SK-N-SH (cell line): ENCODE data around the gene KIAA1586. TPM values are rescaled to one million over a fixed set of nuclear protein-coding genes. Genes with fewer than 3 reads are reported as not detected.

Experiments
- CTCF ChIA-PET: fragments of 300-600, 350-600 bp; formaldehyde crosslinking; extraction: SDS; loops from one replicate; lab custom pipeline; 2021; lab: Yijun Ruan, JAX
- POLR2A ChIA-PET: fragments of 350-600 bp; sonication (Branson Sonifier 250); formaldehyde crosslinking; extraction: SDS; loops from one replicate; lab custom pipeline; 2020; ENCODE audit warnings: antibody characterized with exemption, inconsistent platforms; lab: Yijun Ruan, JAX
- DNase-seq: peaks from one replicate; pipeline ENCODE4 v3.0.0; 2012
- H2AFZ ChIP-seq: fragments of 200-600 bp; sonication (generic); 2 replicates; pipeline ENCODE4 v1.8.1; 2016; ENCODE audit warnings: antibody characterized with exemption, mild to moderate bottlenecking, low read depth
- H3F3A ChIP-seq: fragments of 200-600 bp; sonication (generic); replicated peaks from 2 replicates; pipeline ENCODE3; 2016; ENCODE audit warnings: antibody characterized with exemption, mild to moderate bottlenecking; ENCODE audit not compliant: insufficient read depth
- H3K27ac ChIP-seq, 2 experiments: fragments of 200-500 bp in 1 of 2; fragments of 200-600 bp in 1 of 2; sonication (Bioruptor generic) in 1 of 2; sonication (generic), shearing (Covaris generic) in 1 of 2; 2 replicates each; pipeline versions ENCODE4 v1.5.1 to v1.6.1; 2014 to 2016; ENCODE audit warnings: low read depth in 2 of 2, inconsistent platforms in 1 of 2, low read length in 1 of 2, mild to moderate bottlenecking in 1 of 2, mixed read lengths in 1 of 2
- H3K27me3 ChIP-seq: fragments of 200-600 bp; sonication (generic), shearing (Covaris generic); 2 replicates; pipeline ENCODE4 v1.6.1; 2016; ENCODE audit warnings: mixed run types; ENCODE audit not compliant: insufficient read depth
- H3K36me3 ChIP-seq, 2 experiments: fragments of 200-500 bp in 1 of 2; fragments of 200-600 bp in 1 of 2; sonication (Bioruptor generic) in 1 of 2; sonication (generic) in 1 of 2; replicated peaks in 1 of 2; 2 replicates each; pipeline versions ENCODE3 to v1.5.1; 2014 to 2016; ENCODE audit warnings: low read length in 1 of 2, mild to moderate bottlenecking in 1 of 2; ENCODE audit not compliant: insufficient read depth in 2 of 2, control insufficient read depth in 1 of 2
- H3K4me1 ChIP-seq, 2 experiments: fragments of 200-500 bp in 1 of 2; fragments of 200-600 bp in 1 of 2; sonication (Bioruptor generic) in 1 of 2; sonication (generic), shearing (Covaris generic) in 1 of 2; 2 replicates each; pipeline versions ENCODE4 v1.5.1 to v1.6.1; 2014 to 2016; ENCODE audit warnings: low read depth in 1 of 2, low read length in 1 of 2, mixed run types in 1 of 2; ENCODE audit not compliant: insufficient read depth in 2 of 2, control insufficient read depth in 1 of 2
- H3K4me2 ChIP-seq: fragments of 200-600 bp; sonication (generic), shearing (Covaris generic); 2 replicates; pipeline ENCODE4 v1.6.1; 2017; ENCODE audit warnings: mixed run types
- H3K4me3 ChIP-seq, 2 experiments: fragments of 200-500 bp in 1 of 2; fragments of 200-600 bp in 1 of 2; sonication (Bioruptor generic) in 1 of 2; sonication (generic), shearing (Covaris generic) in 1 of 2; 2 replicates each; pipeline versions ENCODE4 v1.5.1 to v1.8.1; 2014 to 2016; ENCODE audit warnings: low read depth in 2 of 2, inconsistent platforms in 1 of 2, low read length in 1 of 2, mild to moderate bottlenecking in 1 of 2, mixed read lengths in 1 of 2, moderate library complexity in 1 of 2
- H3K79me2 ChIP-seq: fragments of 200-600 bp; sonication (generic); 2 replicates; pipeline ENCODE4 v1.8.1; 2017; ENCODE audit warnings: mild to moderate bottlenecking; ENCODE audit not compliant: insufficient read depth
- H3K9ac ChIP-seq: fragments of 200-600 bp; sonication (generic); 2 replicates; pipeline ENCODE4 v1.6.1; 2017; ENCODE audit warnings: mixed run types
- H3K9me2 ChIP-seq: fragments of 200-600 bp; sonication (generic); 2 replicates; pipeline ENCODE4 v1.6.1; 2017; ENCODE audit warnings: mixed run types
- H3K9me3 ChIP-seq: fragments of 200-600 bp; sonication (generic); 2 replicates; pipeline ENCODE4 v1.6.1; 2017; ENCODE audit warnings: mixed run types, mild to moderate bottlenecking, moderate library complexity
- H4K20me1 ChIP-seq: fragments of 200-600 bp; sonication (generic); 2 replicates; pipeline ENCODE4 v1.6.1; 2017; ENCODE audit warnings: mild to moderate bottlenecking, mixed run types; ENCODE audit not compliant: insufficient read depth
- EP300 ChIP-seq, 2 experiments: IDR thresholded peaks; 2 replicates each; pipeline versions ENCODE4 v1.4.0 to v1.6.1; 2012; ENCODE audit warnings: borderline replicate concordance in 1 of 2, low read depth in 1 of 2, low read length in 1 of 2
- EZH2phosphoT487 ChIP-seq: fragments of 200-600 bp; sonication (generic); IDR thresholded peaks from 2 replicates; pipeline ENCODE4 v1.6.1; 2017; ENCODE audit warnings: low read depth, mixed run types, mild to moderate bottlenecking, antibody characterized with exemption, moderate library complexity, borderline replicate concordance
- FOSL2 ChIP-seq: IDR thresholded peaks from 2 replicates; pipeline ENCODE4 v1.4.0; 2012; ENCODE audit warnings: low read depth, mild to moderate bottlenecking, moderate library complexity, borderline replicate concordance
- FOXJ3 ChIP-seq: sonication (generic); formaldehyde crosslinking; IDR thresholded peaks from 2 replicates; pipeline ENCODE4 v1.5.1; 2020; ENCODE audit warnings: mild to moderate bottlenecking, missing genetic modification reagents
- JUND ChIP-seq: IDR thresholded peaks from 2 replicates; pipeline ENCODE4 v1.4.0; 2012
- MEF2A ChIP-seq: IDR thresholded peaks from 2 replicates; pipeline ENCODE4 v1.4.0; 2012; ENCODE audit warnings: low read depth, borderline replicate concordance
- POLR2AphosphoS5 ChIP-seq: IDR thresholded peaks from 2 replicates; pipeline ENCODE4 v1.6.1; 2012; ENCODE audit warnings: low read depth, low read length
- RAD21 ChIP-seq: IDR thresholded peaks from 2 replicates; pipeline ENCODE4 v1.6.1; 2012; ENCODE audit warnings: mild to moderate bottlenecking, low read length
- RCOR1 ChIP-seq: fragments of 150-350 bp; IDR thresholded peaks from 2 replicates; pipeline ENCODE4 v1.6.1; 2017; ENCODE audit warnings: antibody characterized with exemption, low read length
- RFX5 ChIP-seq: IDR thresholded peaks from 2 replicates; pipeline ENCODE4 v1.6.1; 2012; ENCODE audit warnings: mild to moderate bottlenecking, improper control_type of control experiment, low read length
- TCF12 ChIP-seq: IDR thresholded peaks from 2 replicates; pipeline ENCODE4 v1.4.0; 2012
- TEAD4 ChIP-seq: IDR thresholded peaks from 2 replicates; pipeline ENCODE4 v1.4.0; 2012; ENCODE audit warnings: mild to moderate bottlenecking, borderline replicate concordance; ENCODE audit not compliant: insufficient read depth
- USF1 ChIP-seq: IDR thresholded peaks from 2 replicates; pipeline ENCODE4 v1.4.0; 2012; ENCODE audit warnings: low read depth, borderline replicate concordance
- USF2 ChIP-seq: fragments of 150-350 bp; IDR thresholded peaks from 2 replicates; pipeline ENCODE4 v1.6.1; 2017; ENCODE audit warnings: antibody characterized with exemption, low read length, low read depth, borderline replicate concordance
- WGBS: methylation state at CpG from one replicate; pipeline ENCODE4 v1.1.6; 2017; ENCODE audit warnings: low lambda C conversion rate; 5-methylcytosine and 5-hydroxymethylcytosine counted together
- polyA plus RNA-seq, 3 experiments: library from polyadenylated mRNA; depleted of rRNA; stranded (reverse); fragments of >200 nt; gene quantifications; 2 replicates each; pipeline ENCODE4 v1.2.3, GENCODE V29; 2012
- TF ChIP-seq, protein P1 (sequence below): fragments of 200-600 bp; sonication (generic); IDR thresholded peaks from 2 replicates; pipeline ENCODE4 v1.6.1; 2017; ENCODE audit warnings: antibody characterized with exemption, mild to moderate bottlenecking, moderate library complexity
- TF ChIP-seq, protein P2 (sequence below): IDR thresholded peaks from 2 replicates; pipeline ENCODE4 v1.4.0; 2012; ENCODE audit warnings: low read depth

KIAA1586 gene
- polyA plus RNA-seq, 1 of the 3 experiments (the other 2 are of a cell fraction), result 3.2 TPM

GRCh38 chr6:57072108-57072507 is 25.6 kb downstream of the KIAA1586 start:
- CTCF ChIA-PET, result interaction anchor here (0.9 to 1.0 kb wide), 2 partner anchors 51 to 245 kb away, joined by 5 read pairs; no protein-coding TSS in a partner anchor
- no peak overlapping the region for H3K4me3 ChIP-seq
- H3K36me3 ChIP-seq, result peaks cover 3 to 10% of the 10 kb centered on the region in 2 experiments
- no peaks in the 10 kb centered on the region for H3K9me3 ChIP-seq
- no peak for DNase-seq
- POLR2A ChIA-PET, result no interaction called here
- H2AFZ ChIP-seq, result no peak overlapping the region
- TF ChIP-seq TEAD4 (no peak), FOSL2 (no peak), RCOR1 (no peak), JUND (no peak), RFX5 (no peak), USF1 (no peak), EP300 (IDR thresholded peaks at IDR 0.05; ENCODE audit: borderline replicate concordance in 1 of 2, low read depth in 1 of 2, low read length in 1 of 2) (no peak), USF2 (no peak), EZH2phosphoT487 (no peak), TCF12 (no peak), FOXJ3 (CRISPR knock-in tag) (no peak)
- TF ChIP-seq, protein P1, sequence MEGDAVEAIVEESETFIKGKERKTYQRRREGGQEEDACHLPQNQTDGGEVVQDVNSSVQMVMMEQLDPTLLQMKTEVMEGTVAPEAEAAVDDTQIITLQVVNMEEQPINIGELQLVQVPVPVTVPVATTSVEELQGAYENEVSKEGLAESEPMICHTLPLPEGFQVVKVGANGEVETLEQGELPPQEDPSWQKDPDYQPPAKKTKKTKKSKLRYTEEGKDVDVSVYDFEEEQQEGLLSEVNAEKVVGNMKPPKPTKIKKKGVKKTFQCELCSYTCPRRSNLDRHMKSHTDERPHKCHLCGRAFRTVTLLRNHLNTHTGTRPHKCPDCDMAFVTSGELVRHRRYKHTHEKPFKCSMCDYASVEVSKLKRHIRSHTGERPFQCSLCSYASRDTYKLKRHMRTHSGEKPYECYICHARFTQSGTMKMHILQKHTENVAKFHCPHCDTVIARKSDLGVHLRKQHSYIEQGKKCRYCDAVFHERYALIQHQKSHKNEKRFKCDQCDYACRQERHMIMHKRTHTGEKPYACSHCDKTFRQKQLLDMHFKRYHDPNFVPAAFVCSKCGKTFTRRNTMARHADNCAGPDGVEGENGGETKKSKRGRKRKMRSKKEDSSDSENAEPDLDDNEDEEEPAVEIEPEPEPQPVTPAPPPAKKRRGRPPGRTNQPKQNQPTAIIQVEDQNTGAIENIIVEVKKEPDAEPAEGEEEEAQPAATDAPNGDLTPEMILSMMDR, result no peak
- TF ChIP-seq, all 33 proteins: peak for 0
- no peaks in the 10 kb centered on the region for H3K79me2 ChIP-seq
- H3F3A ChIP-seq, result no peaks in the 10 kb centered on the region
- 91% methylated on average over 3 of the region's 3 CpGs for WGBS
- no peaks in the 10 kb centered on the region for H3K27me3 ChIP-seq
- no peak overlapping the region for H3K27ac ChIP-seq
- H3K4me1 ChIP-seq, result peaks cover 0 to 7% of the 10 kb centered on the region in 2 experiments; a peak in 1 of 4 replicates
- no peaks in the 10 kb centered on the region for H3K9me2 ChIP-seq
- H3K9ac ChIP-seq, result no peak overlapping the region
- H4K20me1 ChIP-seq, result no peaks in the 10 kb centered on the region
- H3K4me2 ChIP-seq, result no peak overlapping the region

GRCh38 chr6:57074383-57074782 is 27.9 kb downstream of the KIAA1586 start:
- H2AFZ ChIP-seq, result no peak overlapping the region
- no peak overlapping the region for H3K9ac ChIP-seq
- ChIA-PET CTCF (no interaction called here), POLR2A (no interaction called here)
- 0 out of 2 replicates have a peak, but pooled peaks cover 7% of the 10 kb centered on the region for H3K9me3 ChIP-seq
- no peak for DNase-seq
- 87% methylated on average over 8 of the region's 8 CpGs for WGBS
- no peak overlapping the region for H3K4me2 ChIP-seq
- no peak for TF ChIP-seq POLR2AphosphoS5
- TF ChIP-seq RAD21, result no peak
- no peak for TF ChIP-seq MEF2A
- TF ChIP-seq, protein P2, sequence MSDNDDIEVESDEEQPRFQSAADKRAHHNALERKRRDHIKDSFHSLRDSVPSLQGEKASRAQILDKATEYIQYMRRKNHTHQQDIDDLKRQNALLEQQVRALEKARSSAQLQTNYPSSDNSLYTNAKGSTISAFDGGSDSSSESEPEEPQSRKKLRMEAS, result no peak
- no peak for TF ChIP-seq FOSL2
- H3K27me3 ChIP-seq, result no peaks in the 10 kb centered on the region
- H3K79me2 ChIP-seq, result no peaks in the 10 kb centered on the region
- no peak overlapping the region for H3K4me3 ChIP-seq
- no peaks in the 10 kb centered on the region for H4K20me1 ChIP-seq
- H3F3A ChIP-seq, result no peaks in the 10 kb centered on the region
- H3K36me3 ChIP-seq, result peaks cover 5 to 11% of the 10 kb centered on the region in 2 experiments
- H3K9me2 ChIP-seq, result no peaks in the 10 kb centered on the region
- H3K27ac ChIP-seq, result no peak overlapping the region
- H3K4me1 ChIP-seq, result no peaks in the 10 kb centered on the region
